K562 (cell line): ENCODE results near the gene C22orf42. TPM values are rescaled to one million over a fixed set of nuclear protein-coding genes. Genes with fewer than 3 reads are reported as not detected.

ENCODE experiments used
- ATAC-seq: fragments of 200-7000 bp; cut with Tn5 transposase; 3 replicates; pipeline ENCODE4 v1.9.1; 2020; ENCODE audit warnings: moderate library complexity
- BruUV-seq: library from RNA; stranded (reverse); fragments of 400-500 nt; replicated peaks from 2 replicates; lab custom pipeline; 2021; lab: Mats Ljungman, UMichigan
- CTCF ChIA-PET: fragments of 300-600 bp; formaldehyde crosslinking; extraction: SDS; loops from one replicate; lab custom pipeline; 2021; ENCODE audit warnings: low intra/inter-chr PET ratio; lab: Yijun Ruan, JAX
- POLR2A ChIA-PET: fragments of 300-600, 350-650 bp; sonication (Branson Sonifier 250); formaldehyde crosslinking; extraction: SDS; loops from one replicate; lab custom pipeline; 2021; ENCODE audit warnings: antibody characterized with exemption, inconsistent platforms; lab: Yijun Ruan, JAX
- DNase-seq, 4 experiments: peaks; one replicate each; pipeline versions ENCODE4 v3.0.0 to v3.0.0-alpha.2; 2011 to 2018; ENCODE audit warnings: low spot score in 3 of 4, mixed read lengths in 3 of 4; ENCODE audit errors: extremely low read depth in 1 of 4
- FAIRE-seq: peaks from 2 replicates; lab custom pipeline; 2011; peaks lifted over from hg19 to GRCh38; lab: Jason Lieb, UNC
- H2AFZ ChIP-seq: 2 replicates; pipeline ENCODE4 v1.6.0; 2011; ENCODE audit warnings: low read depth, low read length, control low read depth, inconsistent platforms
- H3K27ac ChIP-seq: fragments of 200-600 bp; 3 replicates; pipeline ENCODE4 v1.8.0; 2011; ENCODE audit warnings: low read depth, mild to moderate bottlenecking, control low read depth, inconsistent platforms, low read length, moderate library complexity, mixed read lengths; ENCODE audit errors: extremely low read depth
- H3K27me3 ChIP-seq, 2 experiments: fragments of 300-600 bp in 1 of 2; 2 replicates in 1 of 2; 3 replicates in 1 of 2; pipeline versions ENCODE4 v1.6.0 to v1.8.0; 2011; ENCODE audit warnings: inconsistent platforms in 2 of 2, low read length in 2 of 2, mild to moderate bottlenecking in 1 of 2, mixed read lengths in 1 of 2, moderate library complexity in 1 of 2; ENCODE audit not compliant: control insufficient read depth in 2 of 2, insufficient read depth in 2 of 2
- H3K36me3 ChIP-seq: fragments of 300-600 bp; 3 replicates; pipeline ENCODE4 v1.8.0; 2011; ENCODE audit warnings: mild to moderate bottlenecking, low read length, inconsistent platforms; ENCODE audit not compliant: control insufficient read depth, insufficient read depth
- H3K4me1 ChIP-seq, 2 experiments: fragments of 200-600 bp in 1 of 2; replicated peaks in 1 of 2; 2 replicates in 1 of 2; 3 replicates in 1 of 2; pipeline versions ENCODE4 v1.5.1 to v1.8.0; 2011; ENCODE audit warnings: inconsistent platforms in 2 of 2, low read length in 2 of 2, mild to moderate bottlenecking in 1 of 2, mixed read lengths in 1 of 2, moderate library complexity in 1 of 2; ENCODE audit not compliant: control insufficient read depth in 2 of 2, insufficient read depth in 2 of 2
- H3K4me2 ChIP-seq: 2 replicates; pipeline ENCODE4 v1.6.1; 2011; ENCODE audit warnings: low read length, control low read depth, inconsistent platforms, mixed read lengths; ENCODE audit not compliant: insufficient read depth
- H3K4me3 ChIP-seq: fragments of 200-600 bp; sonication (generic), shearing (Covaris generic); 2 replicates; pipeline ENCODE4 v1.5.1; 2016; ENCODE audit warnings: control low read depth, inconsistent platforms
- H3K79me2 ChIP-seq: fragments of 200-600 bp; 3 replicates; pipeline ENCODE4 v1.8.0; 2011; ENCODE audit warnings: low read length, inconsistent platforms; ENCODE audit not compliant: control insufficient read depth, insufficient read depth
- H3K9ac ChIP-seq, 2 experiments: 2 replicates each; pipeline versions ENCODE4 v1.6.0 to v1.6.1; 2011; ENCODE audit warnings: low read depth in 2 of 2, low read length in 2 of 2, control low read depth in 1 of 2, inconsistent platforms in 1 of 2, mild to moderate bottlenecking in 1 of 2, mixed read lengths in 1 of 2; ENCODE audit not compliant: insufficient read depth in 1 of 2
- H3K9me1 ChIP-seq: one replicate; pipeline ENCODE4 v1.6.0; 2011; ENCODE audit warnings: inconsistent platforms, mild to moderate bottlenecking, low read length, moderate library complexity; ENCODE audit not compliant: control insufficient read depth, insufficient read depth
- H3K9me3 ChIP-seq: replicated peaks from 2 replicates; pipeline ENCODE4 v1.5.1; 2011; ENCODE audit warnings: low read depth, low read length, inconsistent platforms; ENCODE audit not compliant: control insufficient read depth, insufficient read depth
- H4K20me1 ChIP-seq: replicated peaks from 2 replicates; pipeline ENCODE4 v1.6.1; 2011; ENCODE audit warnings: low read length, inconsistent platforms, mixed read lengths; ENCODE audit not compliant: control insufficient read depth, insufficient read depth
- CBX1 ChIP-seq: sonication (generic); IDR thresholded peaks from 2 replicates; pipeline ENCODE4 v1.6.1; 2016; ENCODE audit warnings: antibody characterized with exemption, low read depth, mild to moderate bottlenecking
- CEBPB ChIP-seq: fragments of 450-650 bp; IDR thresholded peaks from 2 replicates; pipeline ENCODE4 v1.6.1; 2016; ENCODE audit warnings: missing genetic modification characterization, missing compliant biosample characterization
- CTBP1 ChIP-seq: fragments of 450-650 bp; IDR thresholded peaks from 2 replicates; pipeline ENCODE4 v1.6.1; 2016; ENCODE audit warnings: borderline replicate concordance
- ESRRA ChIP-seq: fragments of 450-650 bp; IDR thresholded peaks from 2 replicates; pipeline ENCODE4 v1.6.1; 2014; ENCODE audit warnings: low read depth, mild to moderate bottlenecking, moderate library complexity, borderline replicate concordance
- HOMEZ ChIP-seq: fragments of 250-450 bp; sonication (Bioruptor Pico); IDR thresholded peaks from 2 replicates; pipeline ENCODE4 v1.4.0; 2020; ENCODE audit warnings: mild to moderate bottlenecking, moderate library complexity
- KAT8 ChIP-seq: fragments of 450-650 bp; IDR thresholded peaks from 2 replicates; pipeline ENCODE4 v1.6.1; 2016; ENCODE audit warnings: low read depth, mild to moderate bottlenecking
- KLF1 ChIP-seq: fragments of 450-650 bp; IDR thresholded peaks from 2 replicates; pipeline ENCODE4 v1.6.1; 2016; ENCODE audit warnings: missing genetic modification characterization, missing compliant biosample characterization
- PML ChIP-seq: IDR thresholded peaks from 2 replicates; pipeline ENCODE4 v1.6.1; 2012; ENCODE audit warnings: low read length, inconsistent platforms
- RB1 ChIP-seq: fragments of 450-650 bp; IDR thresholded peaks from 2 replicates; pipeline ENCODE4 v1.6.1; 2017; ENCODE audit warnings: low read depth, mild to moderate bottlenecking
- SAFB ChIP-seq: fragments of 200-400 bp; formaldehyde crosslinking; IDR thresholded peaks from 2 replicates; pipeline ENCODE4 v1.6.1; 2017; ENCODE audit warnings: low read depth, low read length, borderline replicate concordance
- TCF7 ChIP-seq: sonication (generic); IDR thresholded peaks from 2 replicates; pipeline ENCODE4 v1.6.1; 2016; ENCODE audit warnings: antibody characterized with exemption, borderline replicate concordance
- ZNF57 ChIP-seq: fragments of 450-650 bp; formaldehyde crosslinking; IDR thresholded peaks from 2 replicates; pipeline ENCODE4 v1.4.0; 2020; ENCODE audit warnings: mild to moderate bottlenecking, moderate library complexity
- ZNF778 ChIP-seq: fragments of 450-650 bp; formaldehyde crosslinking; IDR thresholded peaks from 2 replicates; pipeline ENCODE4 v1.4.0; 2020; ENCODE audit warnings: mild to moderate bottlenecking, moderate library complexity
- WGBS: fragments of 100-300 bp; shearing (Covaris generic); methylation state at CpG from one replicate; pipeline ENCODE4 v1.1.6; 2016; ENCODE audit warnings: low coverage, mixed read lengths; ENCODE audit not compliant: insufficient coverage; ENCODE audit errors: missing lambda C conversion rate; 5-methylcytosine and 5-hydroxymethylcytosine counted together
- in situ Hi-C: fragments of 300-500 bp; cut with MboI; formaldehyde crosslinking; loops from 4 replicates; pipeline ENCODE4 v1.15.0; 2018; ENCODE audit warnings: inconsistent platforms, mixed read lengths
- intact Hi-C: fragments of 100-400 bp; cut with micrococcal nuclease; formaldehyde crosslinking; loops from 2 replicates; pipeline ENCODE4 v1.14.2; 2022
- polyA plus RNA-seq, 8 experiments: library from polyadenylated mRNA; depleted of rRNA in 4 of 8; stranded (reverse) in 5 of 8; unstranded in 3 of 8; fragments of >200 nt; fragmentation: Nextera tagmentation in 2 of 8; fragmentation: Illumina TruSeq in 1 of 8; extraction: Ambion mirVana in 2 of 8; extraction: Trizol in 1 of 8; gene quantifications; 2 replicates each; pipeline versions ENCODE4 v1.2.1 to v1.2.3, GENCODE V29; 2011 to 2014; ENCODE audit warnings: inconsistent platforms in 1 of 8, missing spikeins in 1 of 8
- total RNA-seq, 7 experiments: library from RNA; depleted of rRNA in 6 of 7; stranded (reverse); fragments of >200 nt in 6 of 7; fragmentation: Illumina TruSeq in 2 of 7; extraction: Trizol in 2 of 7; gene quantifications; 2 replicates each; pipeline versions ENCODE4 v1.2.1 to v1.2.3, GENCODE V29; 2011 to 2021; ENCODE audit warnings: low replicate concordance in 1 of 7
- TF ChIP-seq, protein P1 (sequence below): sonication (generic); formaldehyde crosslinking; IDR thresholded peaks from 2 replicates; pipeline ENCODE4 v1.8.1; 2022; ENCODE audit warnings: missing genetic modification reagents

Gene C22orf42
- total and polyA plus RNA-seq, 9 of the 15 experiments (the other 6 are each of a cell fraction or from before 2014, with no cell fraction given) = not detected

GRCh38 chr22:32165681-32166080 lies 6.6 kb upstream of the C22orf42 start:
- no peaks in the 10 kb centered on the region; a peak in 1 of 5 replicates for H3K27me3 ChIP-seq
- ChIA-PET CTCF (no interaction called here), POLR2A (interaction anchor here (0.8 to 0.9 kb wide), 2 partner anchors 9 to 318 kb away, joined by 3 to 5 read pairs; no protein-coding TSS in a partner anchor)
- H3K36me3 ChIP-seq = no peaks in the 10 kb centered on the region
- no peaks in the 10 kb centered on the region for H3K9me3 ChIP-seq
- no peak for TF ChIP-seq ZNF778 (CRISPR knock-in tag)
- ATAC-seq (no peak), DNase-seq (no peak), FAIRE-seq (no peak)
- no peaks in the 10 kb centered on the region for H3K79me2 ChIP-seq
- no peak overlapping the region for H3K27ac ChIP-seq
- in situ Hi-C loops (no loop called here), intact Hi-C loops (no loop called here)
- no peak overlapping the region for H3K4me2 ChIP-seq
- no peaks in the 10 kb centered on the region for H4K20me1 ChIP-seq
- H2AFZ ChIP-seq = no peak overlapping the region
- H3K4me1 ChIP-seq = no peaks in the 10 kb centered on the region
- H3K9me1 ChIP-seq = no peaks in the 10 kb centered on the region
- H3K4me3 ChIP-seq = no peak overlapping the region
- BruUV-seq = no TSS peak
- H3K9ac ChIP-seq = no peak overlapping the region
- WGBS = 4% methylated on average over 4 of the region's 6 CpGs

- FAIRE-seq = no peak
- 2% methylated on average over 5 of the region's 6 CpGs for WGBS
- no peak overlapping the region for H2AFZ ChIP-seq
- H3K4me1 ChIP-seq = no peaks in the 10 kb centered on the region
- no peak overlapping the region for H3K27ac ChIP-seq
- no peak overlapping the region for H3K9ac ChIP-seq
- no peak for DNase-seq
- in situ Hi-C loops (no loop called here), intact Hi-C loops (no loop called here)
- no peaks in the 10 kb centered on the region for H4K20me1 ChIP-seq
- BruUV-seq = no TSS peak
- no peak for ATAC-seq
- no peaks in the 10 kb centered on the region for H3K9me1 ChIP-seq
- H3K9me3 ChIP-seq = no peaks in the 10 kb centered on the region
- ChIA-PET POLR2A (no interaction called here), CTCF (no interaction called here)
- no peaks in the 10 kb centered on the region for H3K79me2 ChIP-seq
- no peaks in the 10 kb centered on the region; a peak in 1 of 5 replicates for H3K27me3 ChIP-seq
- no peaks in the 10 kb centered on the region for H3K36me3 ChIP-seq
- no peak overlapping the region for H3K4me3 ChIP-seq
- no peak overlapping the region for H3K4me2 ChIP-seq
- no peak for TF ChIP-seq SAFB
- no peak for TF ChIP-seq ZNF57 (CRISPR knock-in tag)
- TF ChIP-seq RB1 = no peak
- TF ChIP-seq KAT8 = no peak
- no peak for TF ChIP-seq CEBPB (tag)
- TF ChIP-seq CBX1 = no peak
- TF ChIP-seq, protein P1, sequence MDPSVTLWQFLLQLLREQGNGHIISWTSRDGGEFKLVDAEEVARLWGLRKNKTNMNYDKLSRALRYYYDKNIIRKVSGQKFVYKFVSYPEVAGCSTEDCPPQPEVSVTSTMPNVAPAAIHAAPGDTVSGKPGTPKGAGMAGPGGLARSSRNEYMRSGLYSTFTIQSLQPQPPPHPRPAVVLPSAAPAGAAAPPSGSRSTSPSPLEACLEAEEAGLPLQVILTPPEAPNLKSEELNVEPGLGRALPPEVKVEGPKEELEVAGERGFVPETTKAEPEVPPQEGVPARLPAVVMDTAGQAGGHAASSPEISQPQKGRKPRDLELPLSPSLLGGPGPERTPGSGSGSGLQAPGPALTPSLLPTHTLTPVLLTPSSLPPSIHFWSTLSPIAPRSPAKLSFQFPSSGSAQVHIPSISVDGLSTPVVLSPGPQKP (CRISPR knock-in tag) = no peak
- TF ChIP-seq CTBP1 = no peak
- TF ChIP-seq KLF1 = no peak
- no peak for TF ChIP-seq TCF7
- no peak for TF ChIP-seq PML
- no peak for TF ChIP-seq HOMEZ
- TF ChIP-seq ESRRA = no peak
Measured at GRCh38 chr22:32164075-32164860, 5.2 kb upstream of the C22orf42 start.
